ENCODE results near the gene KLHL24. TPM values are rescaled to one million over a fixed set of nuclear protein-coding genes. Genes with fewer than 3 reads are reported as not detected.
"Not testable (repeated sequence)": the region's sequence is repeated elsewhere in the genome, so short reads cannot be mapped to it uniquely, and the experiment has no call there.

Gene KLHL24, protein sequence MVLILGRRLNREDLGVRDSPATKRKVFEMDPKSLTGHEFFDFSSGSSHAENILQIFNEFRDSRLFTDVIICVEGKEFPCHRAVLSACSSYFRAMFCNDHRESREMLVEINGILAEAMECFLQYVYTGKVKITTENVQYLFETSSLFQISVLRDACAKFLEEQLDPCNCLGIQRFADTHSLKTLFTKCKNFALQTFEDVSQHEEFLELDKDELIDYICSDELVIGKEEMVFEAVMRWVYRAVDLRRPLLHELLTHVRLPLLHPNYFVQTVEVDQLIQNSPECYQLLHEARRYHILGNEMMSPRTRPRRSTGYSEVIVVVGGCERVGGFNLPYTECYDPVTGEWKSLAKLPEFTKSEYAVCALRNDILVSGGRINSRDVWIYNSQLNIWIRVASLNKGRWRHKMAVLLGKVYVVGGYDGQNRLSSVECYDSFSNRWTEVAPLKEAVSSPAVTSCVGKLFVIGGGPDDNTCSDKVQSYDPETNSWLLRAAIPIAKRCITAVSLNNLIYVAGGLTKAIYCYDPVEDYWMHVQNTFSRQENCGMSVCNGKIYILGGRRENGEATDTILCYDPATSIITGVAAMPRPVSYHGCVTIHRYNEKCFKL
- total RNA-seq (ENCODE audit: insufficient read depth, low replicate concordance): 98.5 TPM

DNA sequence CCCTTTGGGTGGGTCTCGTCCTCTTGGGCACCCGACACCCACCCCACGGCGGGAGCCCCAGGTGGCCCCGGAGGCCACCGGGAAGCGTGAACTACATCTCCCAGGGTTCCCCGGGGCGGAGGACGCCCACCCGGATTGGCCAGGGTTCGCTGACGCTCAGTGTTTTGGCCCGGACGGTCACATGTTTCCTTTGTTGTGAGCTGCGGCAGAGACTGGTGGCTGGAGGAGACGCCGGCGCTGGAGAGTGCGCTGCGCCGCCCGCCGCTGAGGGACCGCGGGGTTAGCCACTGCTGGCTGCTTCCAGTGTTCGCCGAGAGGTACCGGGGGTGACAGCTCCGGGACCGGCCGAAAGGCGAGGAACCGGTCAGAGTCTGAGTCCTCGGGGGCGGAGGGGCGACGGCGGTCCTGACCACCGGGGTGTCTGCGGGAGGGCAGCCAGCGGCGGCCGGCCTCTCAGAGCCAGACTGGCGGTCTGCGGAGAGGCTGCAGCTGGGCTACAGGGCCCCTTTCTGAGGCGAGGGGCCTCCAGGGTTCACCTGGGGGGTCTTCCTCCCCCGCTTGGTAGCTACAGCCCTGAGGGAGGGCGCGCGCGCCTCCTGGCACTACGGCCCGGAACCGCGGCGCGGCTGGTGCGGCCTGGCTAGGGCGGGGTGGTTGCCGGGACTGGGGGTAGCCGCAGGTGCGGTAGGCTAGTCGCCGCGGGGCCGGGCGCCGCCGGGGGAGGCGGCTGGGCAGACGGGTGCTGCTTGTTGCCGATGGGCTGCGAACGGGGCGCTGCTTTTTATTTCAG is at the start of gene KLHL24:
KLHL24 (plus strand) TSS at position 193 of the 790 bp plus-strand sequence. CDS start 14,734 bp downstream, outside the sequence.
- DNase-seq (ENCODE audit: low spot score): peak; percentile 97

DNA sequence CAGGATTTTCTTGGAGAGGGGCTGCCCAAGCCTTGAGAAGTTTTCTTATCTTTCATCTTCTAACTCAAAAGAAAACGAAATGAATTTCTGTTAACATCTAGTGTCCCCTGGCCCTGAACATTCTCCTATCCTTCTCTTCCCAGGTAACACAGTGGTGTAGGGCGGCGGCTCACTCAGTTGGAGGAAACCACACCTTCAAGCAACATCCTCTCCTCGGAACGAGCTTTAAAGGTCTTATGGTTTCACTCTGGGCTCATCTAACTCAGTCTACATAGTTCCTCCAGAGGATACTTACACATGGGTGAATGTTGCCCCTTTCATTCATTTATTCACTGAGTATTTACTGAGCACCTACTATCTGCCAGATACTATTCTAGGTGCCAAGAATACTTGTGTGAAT is 48.9 kb upstream of the KLHL24 start:
- DNase-seq (ENCODE audit: low spot score): no peak

DNA sequence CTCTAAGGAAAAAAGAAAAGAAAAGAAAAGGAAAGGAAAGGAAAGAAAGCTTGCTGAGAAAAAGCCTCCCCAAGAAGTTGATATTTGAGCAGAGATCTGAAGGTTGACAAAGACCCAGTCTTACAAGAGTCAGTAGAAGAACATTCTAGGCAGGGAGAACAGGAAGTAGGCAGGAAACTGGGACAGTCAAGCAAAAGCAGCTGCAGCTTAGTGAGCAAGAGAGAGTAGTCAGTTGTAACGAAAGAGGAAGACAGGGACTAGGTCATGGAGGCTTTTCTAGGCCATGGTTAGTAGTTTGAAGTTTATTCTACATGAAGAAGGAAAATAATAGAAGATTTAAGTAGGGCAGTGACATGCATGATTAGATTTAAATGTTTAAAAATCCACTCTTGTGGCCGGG is 48.1 kb upstream of the KLHL24 start:
- peak; percentile 17 for DNase-seq (ENCODE audit: low spot score)

DNA sequence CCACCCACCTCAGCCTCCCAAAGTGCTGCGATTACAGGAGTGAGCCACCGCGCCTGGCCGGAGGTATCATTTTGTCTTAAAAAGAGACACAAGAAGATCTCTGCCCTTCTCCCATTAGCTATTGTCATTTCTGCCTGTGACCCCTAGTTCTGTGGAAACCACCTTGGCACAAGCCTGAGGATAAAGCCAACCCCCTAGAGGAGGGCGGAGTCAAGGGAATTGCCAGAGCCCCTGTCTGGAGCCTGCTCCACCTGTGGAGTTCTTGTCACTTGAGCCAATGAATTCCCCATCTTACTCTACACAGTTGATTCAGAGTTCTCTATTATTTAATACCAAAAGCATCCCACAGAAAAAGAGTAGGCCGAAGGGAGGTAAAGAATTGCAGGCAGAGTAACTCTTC is 45.0 kb upstream of the KLHL24 start:
- no peak for DNase-seq (ENCODE audit: low spot score)

GRCh38 chr3:183591881-183592521 is 43.4 kb upstream of the KLHL24 start:
- DNase-seq (ENCODE audit: low spot score): no peak

DNA sequence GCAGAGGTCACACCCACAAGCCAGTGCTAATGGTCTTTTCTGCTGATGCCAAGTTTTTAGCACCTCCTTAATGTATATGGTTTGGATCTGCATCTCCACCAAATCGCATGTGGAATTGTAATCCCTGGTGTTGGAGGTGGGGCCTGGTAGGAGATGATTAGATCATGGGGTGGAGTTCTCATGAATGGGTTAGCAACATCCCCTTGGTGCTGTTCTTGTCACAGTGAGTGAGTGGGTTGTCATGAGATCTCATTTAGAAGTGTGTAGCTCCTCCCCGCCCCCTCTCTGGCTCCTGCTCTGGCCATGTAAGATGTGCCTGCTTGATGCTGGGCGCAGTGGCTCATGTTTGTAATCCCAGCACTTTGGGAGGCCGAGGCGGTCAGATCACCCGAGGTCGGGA is 42.6 kb upstream of the KLHL24 start:
- no peak for DNase-seq (ENCODE audit: low spot score)

DNA sequence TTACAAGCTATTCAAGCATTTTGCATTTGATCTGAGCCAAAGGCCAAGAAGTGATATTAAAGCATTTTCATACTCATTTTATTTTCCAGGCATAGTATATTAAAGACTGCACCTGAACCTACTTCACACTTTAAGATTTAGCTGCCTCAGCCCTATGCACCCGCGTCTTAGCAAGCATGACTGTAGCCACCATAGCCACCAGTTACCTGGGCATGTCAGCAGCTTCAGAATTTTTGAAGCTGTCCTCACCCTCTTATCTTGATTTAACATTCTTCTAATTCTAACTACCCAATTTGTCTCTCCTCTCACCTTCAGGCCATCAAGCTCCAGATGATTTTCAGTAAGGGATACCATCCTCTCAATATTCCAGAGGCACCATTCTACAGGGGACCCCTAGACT is 40.8 kb upstream of the KLHL24 start:
- no peak for DNase-seq (ENCODE audit: low spot score)

DNA sequence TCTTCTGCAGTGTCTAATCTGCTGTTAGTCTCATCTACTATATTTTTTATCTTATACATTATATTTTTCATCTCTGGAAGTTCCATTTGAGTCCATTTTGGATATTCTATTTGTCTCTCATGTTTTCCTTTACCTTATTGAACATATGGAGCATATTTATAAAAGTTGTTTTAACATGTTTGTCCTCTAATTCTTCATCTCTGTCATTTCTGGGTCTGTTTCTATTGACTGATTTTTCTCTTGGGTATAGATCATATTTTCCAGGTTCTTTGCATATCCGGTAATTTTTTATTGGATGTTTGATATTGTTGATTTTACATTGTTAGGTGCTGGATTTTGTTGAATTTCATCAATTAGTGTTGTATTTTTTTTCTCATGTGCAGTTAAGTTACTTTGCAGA is 37.5 kb upstream of the KLHL24 start:
- DNase-seq (ENCODE audit: low spot score): no peak

DNA sequence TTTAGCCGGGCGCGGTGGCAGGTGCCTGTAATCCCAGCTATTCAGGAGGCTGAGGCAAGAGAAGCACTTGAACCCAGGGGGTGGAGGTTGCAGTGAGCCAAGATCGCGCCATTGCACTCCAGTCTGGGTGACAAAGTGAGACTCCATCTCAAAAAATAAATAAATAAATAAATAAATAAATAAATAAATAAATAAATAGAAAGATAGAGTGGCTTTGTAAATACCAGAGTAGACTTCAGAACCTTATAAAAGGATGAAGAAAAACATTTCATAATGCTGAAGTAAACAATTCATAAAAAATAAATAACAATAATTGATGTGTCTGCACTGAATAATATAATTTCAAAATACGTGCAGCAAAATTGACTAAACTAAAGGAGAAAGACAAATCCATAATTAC is 24.1 kb upstream of the KLHL24 start:
- DNase-seq (ENCODE audit: low spot score): not testable (repeated sequence)

DNA sequence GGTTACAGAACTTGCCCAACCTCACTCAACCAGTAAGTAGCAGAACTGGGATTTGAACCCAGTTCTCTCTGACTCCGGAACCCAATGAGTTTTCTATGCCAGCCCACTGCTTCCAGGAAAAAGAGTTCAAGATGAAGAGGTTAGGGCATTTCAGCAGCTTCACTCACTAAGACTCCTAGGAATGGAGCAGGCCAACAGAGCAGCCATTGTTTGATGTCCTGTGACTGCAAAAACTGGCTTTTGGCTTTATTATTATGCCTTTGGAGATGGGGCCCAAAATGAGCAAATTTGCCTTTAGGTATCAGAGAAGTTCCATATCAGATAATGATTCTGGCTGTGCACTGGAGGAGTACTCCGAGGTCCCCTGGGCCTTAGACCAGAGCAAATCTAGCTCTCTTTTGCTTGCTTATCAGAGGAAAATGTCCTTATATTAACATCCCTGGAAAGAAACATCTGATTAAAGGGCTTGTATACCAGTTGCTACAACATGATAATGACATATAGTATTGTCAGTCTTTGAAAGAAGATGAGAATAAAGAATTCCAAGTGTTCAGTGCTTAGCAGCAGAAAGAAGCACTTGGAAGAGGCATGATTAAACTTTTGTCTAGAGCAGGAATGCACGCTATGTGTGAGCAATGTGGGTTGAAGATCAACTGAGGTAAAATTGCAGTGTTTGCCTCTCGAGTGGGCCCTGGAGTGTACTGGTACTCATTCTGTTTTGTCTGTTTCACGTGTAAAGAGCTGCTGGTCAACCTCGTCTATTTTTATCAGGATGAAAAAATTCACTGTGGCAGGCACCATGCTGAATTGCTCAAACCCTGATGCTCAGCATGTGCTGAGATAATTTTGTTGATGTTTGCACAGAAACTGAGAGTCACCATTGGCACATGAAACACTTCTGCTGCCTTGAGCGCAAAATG is 21.8 kb upstream of the KLHL24 start:
- DNase-seq (ENCODE audit: low spot score): no peak

DNA sequence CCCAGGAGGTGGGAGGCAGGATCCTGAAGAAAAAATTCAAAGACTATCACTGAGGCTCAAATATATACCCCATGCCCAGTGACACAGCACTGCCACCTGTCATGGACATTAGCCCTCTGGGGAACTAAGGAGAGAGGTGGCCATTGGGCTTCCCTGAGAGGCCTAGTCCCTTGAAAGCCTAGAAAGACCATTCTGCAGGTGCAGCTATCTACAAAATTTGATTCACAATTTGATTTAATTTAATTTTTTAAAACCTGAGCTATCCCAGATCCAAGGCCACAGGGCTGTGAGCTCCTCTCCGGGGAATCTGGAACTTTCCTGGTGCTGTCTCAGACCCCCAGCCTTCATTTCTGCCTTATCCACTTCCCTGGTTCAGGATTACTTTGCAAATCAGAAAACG is 16.9 kb upstream of the KLHL24 start:
- no peak for DNase-seq (ENCODE audit: low spot score)

DNA sequence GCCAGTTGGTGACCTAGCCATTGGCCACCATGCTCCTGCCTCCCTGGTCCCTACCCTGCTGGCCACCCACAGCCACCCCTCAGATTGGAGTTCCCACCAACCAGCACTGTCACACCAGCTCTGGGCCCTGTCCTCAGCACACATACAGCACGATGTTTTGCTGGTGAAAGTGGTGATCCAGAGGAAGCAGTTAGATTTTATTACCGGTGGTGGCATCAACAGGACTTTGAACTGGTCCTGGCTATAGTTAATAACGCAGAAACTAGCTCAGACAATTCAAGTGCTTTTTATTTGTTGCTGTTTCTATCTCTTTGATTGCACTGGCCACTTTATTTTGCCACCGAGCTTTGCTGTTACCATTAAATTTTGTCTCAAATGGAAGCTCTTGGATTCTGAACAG is 16.4 kb upstream of the KLHL24 start:
- DNase-seq (ENCODE audit: low spot score): no peak

DNA sequence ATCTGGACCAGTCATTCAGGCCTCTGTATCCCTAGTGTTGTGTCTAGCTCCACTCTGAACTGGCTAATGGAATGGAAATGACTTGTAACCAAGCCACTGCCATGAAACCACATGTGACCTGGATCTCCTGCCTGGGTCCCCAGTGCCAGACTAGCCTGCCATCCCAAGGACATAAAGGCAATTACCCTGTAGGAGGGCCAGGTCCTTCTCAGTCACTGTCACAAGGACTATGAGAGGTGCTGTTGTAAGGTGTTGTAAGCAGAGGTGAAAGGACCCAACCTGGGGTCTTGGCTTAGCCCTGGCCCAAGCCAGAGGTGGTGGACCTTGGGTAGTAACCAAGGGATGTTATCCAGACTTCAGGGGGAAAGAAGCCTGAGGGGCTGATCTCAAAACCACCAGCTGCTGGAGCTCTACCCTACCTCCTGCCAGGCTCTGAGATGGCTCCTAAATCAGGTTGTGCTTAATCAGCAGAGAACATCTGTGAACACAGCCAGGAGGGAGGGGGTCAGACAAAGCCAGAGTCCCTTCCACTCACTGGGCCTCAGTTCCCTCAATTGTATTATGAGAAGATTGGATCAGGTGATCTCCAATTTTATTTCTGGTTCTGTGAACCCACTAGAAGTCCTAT is 15.7 kb upstream of the KLHL24 start:
- no peak for DNase-seq (ENCODE audit: low spot score)

DNA sequence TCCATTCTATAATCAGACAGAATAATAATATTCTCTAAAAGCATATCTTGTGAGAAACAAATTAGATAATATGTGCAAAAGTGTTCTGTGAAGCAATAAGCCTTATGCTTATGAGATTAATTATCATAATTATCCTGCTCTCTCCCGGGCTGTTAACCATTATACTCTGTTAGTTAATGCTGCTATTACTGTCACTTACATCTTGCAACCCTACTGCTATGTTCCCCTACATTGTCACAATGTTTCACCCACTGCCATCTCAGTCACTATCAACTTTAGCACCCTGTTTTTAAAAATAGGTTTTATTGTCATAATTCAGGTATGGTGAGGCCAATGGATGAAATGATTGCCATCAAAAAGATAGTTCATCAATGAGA is 15.2 kb upstream of the KLHL24 start:
- DNase-seq (ENCODE audit: low spot score): no peak

GRCh38 chr3:183622473-183622872 is 12.9 kb upstream of the KLHL24 start:
- DNase-seq (ENCODE audit: low spot score): not testable (repeated sequence)

GRCh38 chr3:183626877-183627594 is 8.4 kb upstream of the KLHL24 start:
- DNase-seq (ENCODE audit: low spot score): peak; percentile 7

GRCh38 chr3:183629546-183630301 is 5.7 kb upstream of the KLHL24 start:
- no peak for DNase-seq (ENCODE audit: low spot score)

GRCh38 chr3:183631715-183632114 is 3.7 kb upstream of the KLHL24 start:
- no peak for DNase-seq (ENCODE audit: low spot score)

GRCh38 chr3:183632725-183633124 is 2.7 kb upstream of the KLHL24 start:
- not testable (repeated sequence) for DNase-seq (ENCODE audit: low spot score)
